Measurements from ENCODE around the gene FANCC. TPM values are rescaled to one million over a fixed set of nuclear protein-coding genes. Genes with fewer than 3 reads are reported as not detected.

Gene FANCC
- total RNA-seq, 1 donor from 2014 or later: 8.8 TPM

GRCh38 chr9:95193480-95193879 is 124.0 kb downstream of the FANCC start:
- DNase-seq (ENCODE audit: low spot score): no peak

DNA sequence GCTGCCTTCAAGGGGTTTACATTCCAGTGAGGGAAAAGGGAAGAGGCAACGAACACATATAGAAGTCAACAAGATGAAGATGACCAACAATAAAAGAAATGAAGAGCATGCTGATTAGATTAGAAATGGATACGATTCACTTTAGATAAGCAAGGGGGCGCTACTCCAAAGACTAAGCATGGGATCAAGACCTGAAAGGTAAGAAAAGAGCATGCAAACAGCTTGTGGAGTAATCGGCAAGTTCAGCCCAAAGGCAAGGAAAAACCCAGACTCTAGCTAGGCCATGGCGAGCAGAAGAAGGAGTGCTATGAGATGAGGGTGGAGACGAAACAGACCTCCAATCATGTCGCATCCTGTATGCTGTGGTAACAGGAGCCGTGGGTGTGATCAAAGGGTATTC is 124.4 kb downstream of the FANCC start:
- DNase-seq (ENCODE audit: low spot score): no peak

GRCh38 chr9:95192631-95193030 is 124.9 kb downstream of the FANCC start:
- no peak for DNase-seq (ENCODE audit: low spot score)

GRCh38 chr9:95190413-95190812 is 127.1 kb downstream of the FANCC start:
- DNase-seq (ENCODE audit: low spot score): no peak

- DNase-seq (ENCODE audit: low spot score): no peak
Measured at GRCh38 chr9:95189251-95190098, 128.0 kb downstream of the FANCC start.

- DNase-seq (ENCODE audit: low spot score): no peak
Measured at GRCh38 chr9:95188459-95188858, 129.1 kb downstream of the FANCC start.

- DNase-seq (ENCODE audit: low spot score): no peak
Measured at GRCh38 chr9:95185956-95186355, 131.6 kb downstream of the FANCC start.

GRCh38 chr9:95182854-95183563 is 134.5 kb downstream of the FANCC start:
- DNase-seq (ENCODE audit: low spot score): no peak

DNA sequence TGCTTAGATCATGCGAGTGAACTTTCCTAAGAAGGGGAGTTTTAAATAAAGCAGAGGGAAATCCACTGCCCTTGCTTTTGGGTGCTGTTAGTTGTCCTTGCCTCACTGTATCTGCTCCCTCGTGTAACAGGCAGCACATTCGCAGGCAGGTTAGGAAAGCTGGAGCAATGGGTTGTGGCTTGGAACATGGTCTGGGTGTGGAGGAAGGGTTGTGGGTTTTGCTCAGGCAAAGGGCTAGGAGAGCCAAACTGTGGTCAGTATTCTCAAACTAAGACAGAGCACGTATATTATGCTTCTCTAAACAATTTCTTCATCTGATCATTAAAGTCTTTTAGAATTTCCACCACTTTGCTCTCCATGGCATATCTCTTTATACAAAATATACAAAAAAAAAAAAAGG is 135.7 kb downstream of the FANCC start:
- DNase-seq (ENCODE audit: low spot score): no peak

DNA sequence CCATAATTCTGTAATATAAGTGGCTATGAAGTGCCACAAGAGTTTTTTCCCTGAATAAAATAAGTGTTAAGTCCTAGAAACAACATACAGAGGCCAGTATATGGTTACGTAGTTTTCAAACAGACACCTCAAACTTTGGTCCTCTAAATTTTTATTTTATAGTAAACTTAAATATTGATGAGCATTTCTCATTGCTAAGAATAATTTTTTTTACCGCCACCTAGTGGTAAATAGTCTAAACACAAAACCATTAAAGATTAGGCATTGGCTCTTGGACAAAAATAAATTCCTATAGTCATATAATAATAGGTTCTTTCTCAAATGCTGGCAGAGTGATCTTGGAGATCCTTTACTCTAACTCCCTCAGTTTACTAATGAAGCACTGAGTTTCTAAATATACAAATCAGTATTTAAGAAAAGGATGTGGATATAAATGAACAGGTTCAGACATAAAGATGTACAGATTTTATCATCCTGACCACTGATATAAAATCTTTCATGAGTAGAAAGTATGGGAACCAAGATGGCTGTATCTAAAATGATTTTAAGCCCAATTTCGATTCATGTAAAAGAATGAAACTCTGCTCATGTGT is 136.2 kb downstream of the FANCC start:
- DNase-seq (ENCODE audit: low spot score): no peak

DNA sequence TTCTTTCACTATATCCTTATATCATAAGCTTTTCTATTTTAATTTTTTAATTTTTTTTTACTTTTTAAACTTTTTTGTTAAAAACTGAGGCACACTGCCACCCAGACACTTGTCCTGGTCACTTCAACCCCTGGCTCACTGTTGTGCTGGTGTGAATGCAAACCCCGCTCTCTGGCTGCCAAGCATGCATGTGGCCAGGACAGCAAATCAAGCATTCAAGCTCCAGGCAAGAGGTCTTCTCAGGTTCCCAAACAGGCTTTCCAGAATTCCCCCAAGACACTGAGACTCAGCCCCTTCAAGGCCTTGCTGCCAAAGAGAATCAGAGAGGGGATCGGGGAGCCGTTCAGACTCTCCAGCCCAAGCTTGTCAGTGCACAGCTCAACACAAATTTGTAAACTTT is 139.9 kb downstream of the FANCC start:
- no peak for DNase-seq (ENCODE audit: low spot score)

DNA sequence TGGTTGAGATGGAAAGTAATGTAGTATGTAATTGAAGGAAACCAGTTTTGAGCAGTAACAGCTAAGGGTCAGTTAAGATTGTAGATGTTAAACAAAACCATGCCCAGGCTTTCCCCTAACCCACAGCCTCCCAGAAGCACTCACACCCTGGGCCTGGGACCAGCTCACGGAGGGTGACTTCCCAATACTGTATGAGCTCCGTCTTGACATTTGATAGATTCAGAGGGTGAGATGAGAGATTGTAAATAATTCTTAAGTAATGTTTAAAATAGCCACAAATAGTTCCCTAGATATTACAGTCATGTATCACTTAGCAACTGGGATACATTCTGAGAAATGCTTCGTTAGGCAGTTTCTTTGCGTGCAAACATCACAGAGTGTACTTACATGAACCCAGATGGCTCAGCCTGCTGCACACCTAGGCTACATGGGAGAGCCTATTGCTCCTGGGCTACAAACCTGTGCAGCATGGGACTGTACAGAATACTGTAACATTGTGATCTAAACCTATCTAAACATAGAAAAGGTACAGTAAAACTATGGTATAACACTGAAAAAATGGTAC is 140.7 kb downstream of the FANCC start:
- DNase-seq (ENCODE audit: low spot score): no peak

DNA sequence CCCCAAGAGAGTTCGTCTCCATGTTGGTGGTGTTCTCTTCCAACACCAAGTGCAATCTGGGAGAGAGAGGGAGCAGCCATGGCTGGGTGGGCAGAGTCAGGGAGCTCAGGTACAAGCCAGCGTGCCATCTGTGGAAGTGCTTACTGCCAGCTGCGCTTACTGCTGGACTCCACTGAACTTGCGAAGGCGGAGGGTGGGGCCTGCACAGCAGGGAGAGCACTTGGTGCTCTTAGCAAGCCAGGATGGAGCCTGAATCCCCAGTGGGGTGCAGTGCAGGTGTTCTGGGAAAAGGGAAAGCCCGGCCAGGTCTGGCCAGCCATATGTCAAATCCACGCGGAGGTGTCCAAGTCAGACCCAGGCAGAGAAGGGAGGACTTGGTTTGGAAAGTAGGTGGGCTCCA is 142.0 kb downstream of the FANCC start:
- DNase-seq (ENCODE audit: low spot score): no peak

GRCh38 chr9:95174038-95174437 is 143.5 kb downstream of the FANCC start:
- DNase-seq (ENCODE audit: low spot score): no peak

DNA sequence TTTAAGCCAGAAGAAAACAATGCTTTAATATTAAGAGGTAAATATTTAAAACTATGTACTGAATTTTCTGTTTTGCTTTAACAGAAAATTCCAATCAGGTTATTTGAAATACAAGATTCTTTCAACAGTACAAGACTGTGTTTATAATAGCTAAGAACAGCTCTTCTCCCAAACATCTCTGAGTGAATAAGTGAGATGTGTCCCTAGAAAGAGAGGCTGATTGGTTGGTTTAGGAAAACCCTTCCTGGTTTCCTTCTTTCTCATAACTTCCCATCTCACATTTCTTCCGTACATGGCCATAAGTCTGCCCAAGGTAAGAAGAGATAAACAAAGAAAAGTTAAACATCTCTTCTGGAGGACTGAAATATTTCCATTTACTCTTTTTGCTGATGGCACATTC is 145.9 kb downstream of the FANCC start:
- DNase-seq (ENCODE audit: low spot score): no peak

DNA sequence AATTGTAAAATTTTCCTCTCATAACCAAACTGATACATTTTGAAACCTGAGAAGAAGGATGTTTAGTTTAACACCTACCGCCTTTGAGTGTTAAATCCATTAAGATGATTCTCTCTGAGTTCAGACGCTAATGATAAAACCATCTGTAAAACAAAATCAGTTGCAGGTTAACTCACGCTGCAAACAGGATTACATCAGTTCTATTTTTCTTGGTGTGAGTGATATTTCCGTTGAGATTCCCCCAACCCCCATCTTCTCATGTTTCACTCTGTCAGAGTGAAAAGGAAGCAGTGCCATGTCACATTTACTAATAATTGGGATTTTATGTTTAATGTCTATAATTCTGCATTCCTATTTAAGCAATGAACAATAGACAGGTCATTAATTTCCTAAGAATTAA is 146.5 kb downstream of the FANCC start:
- no peak for DNase-seq (ENCODE audit: low spot score)

- no peak for DNase-seq (ENCODE audit: low spot score)
Measured at GRCh38 chr9:95167998-95168397, 149.5 kb downstream of the FANCC start.

GRCh38 chr9:95165004-95165403 is 152.5 kb downstream of the FANCC start:
- DNase-seq (ENCODE audit: low spot score): no peak

DNA sequence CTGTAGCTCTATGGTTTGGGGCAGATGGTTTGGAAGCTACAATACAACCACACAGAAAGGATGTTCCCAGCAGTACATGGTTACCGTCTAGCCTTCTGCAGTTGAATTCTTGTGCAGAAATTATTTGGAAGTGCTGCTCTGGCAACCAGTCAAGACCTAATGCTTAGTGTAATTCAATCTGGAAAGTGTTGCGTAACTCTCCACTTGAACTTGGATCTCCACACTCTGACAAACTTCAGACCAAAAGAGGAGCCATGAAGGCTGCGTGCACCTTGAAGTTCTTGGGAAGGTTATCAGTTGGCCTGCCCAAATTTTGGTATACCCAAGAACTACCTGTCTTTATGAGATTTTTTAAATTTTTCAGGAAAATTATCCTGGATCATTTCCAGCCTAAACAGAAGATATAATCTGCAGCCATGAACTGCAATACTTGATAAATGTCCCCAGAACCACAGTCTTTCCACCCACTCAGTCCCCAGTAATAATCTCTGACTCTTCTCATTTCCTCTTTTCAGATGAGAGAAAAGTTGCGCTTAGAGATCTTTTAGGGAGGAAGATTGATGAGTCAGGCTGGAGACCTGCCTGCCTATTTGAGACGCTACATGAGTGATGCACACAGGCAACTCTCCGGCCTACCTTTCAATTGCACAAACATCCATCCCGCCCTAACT is 159.9 kb downstream of the FANCC start:
- DNase-seq (ENCODE audit: low spot score): no peak

- no peak for DNase-seq (ENCODE audit: low spot score)
Measured at GRCh38 chr9:95156074-95156473, 161.4 kb downstream of the FANCC start.

- DNase-seq (ENCODE audit: low spot score): no peak
Measured at GRCh38 chr9:95155220-95155619, 162.3 kb downstream of the FANCC start.

Data from mesenteric fat pad (tissue), 1 donor.